WTC11 (cell line): ENCODE measurements around the gene GABBR2. TPM values are rescaled to one million over a fixed set of nuclear protein-coding genes. Genes with fewer than 3 reads are reported as not detected.

ENCODE experiments used
- ATAC-seq: fragments of 200-7000 bp; cut with Tn5 transposase; 2 replicates; pipeline ENCODE4 v1.10.0; 2021; ENCODE audit warnings: mild to moderate bottlenecking, moderate library complexity
- CTCF ChIA-PET: fragments of 300-600 bp; sonication (Branson Sonifier 250); formaldehyde crosslinking; loops from one replicate; lab custom pipeline; 2021; ENCODE audit warnings: antibody characterized with exemption; lab: Charles Lee
- POLR2A ChIA-PET: fragments of 350-600 bp; sonication (Branson Sonifier 250); formaldehyde crosslinking; loops from one replicate; lab custom pipeline; 2021; ENCODE audit warnings: antibody characterized with exemption; lab: Charles Lee
- DNase-seq: peaks from one replicate; pipeline ENCODE4 v3.0.0; 2021; ENCODE audit warnings: low spot score
- H3K27ac Mint-ChIP-seq: 2 replicates; pipeline ENCODE4 v1.8.0; 2021; ENCODE audit warnings: mixed read lengths
- H3K27me3 Mint-ChIP-seq: 2 replicates; pipeline ENCODE4 v1.8.0; 2021; ENCODE audit warnings: low read depth, mild to moderate bottlenecking, moderate library complexity, mixed read lengths
- H3K36me3 Mint-ChIP-seq: 2 replicates; pipeline ENCODE4 v1.8.0; 2021; ENCODE audit warnings: mixed read lengths
- H3K4me1 Mint-ChIP-seq: 2 replicates; pipeline ENCODE4 v1.8.0; 2022; ENCODE audit warnings: mixed read lengths
- H3K4me3 Mint-ChIP-seq: 2 replicates; pipeline ENCODE4 v1.8.0; 2021; ENCODE audit warnings: mild to moderate bottlenecking, moderate library complexity, mixed read lengths
- H3K9me3 Mint-ChIP-seq: 2 replicates; pipeline ENCODE4 v1.8.0; 2021; ENCODE audit warnings: mixed read lengths
- ATF3 ChIP-seq: sonication (generic); formaldehyde crosslinking; conservative IDR thresholded peaks from 2 replicates; pipeline ENCODE4 v1.8.1; 2022; ENCODE audit warnings: mild to moderate bottlenecking, missing genetic modification reagents
- CREM ChIP-seq: sonication (generic); formaldehyde crosslinking; IDR thresholded peaks from 2 replicates; pipeline ENCODE4 v1.8.1; 2022; ENCODE audit warnings: mild to moderate bottlenecking, missing genetic modification reagents, moderate library complexity
- E2F4 ChIP-seq: sonication (generic); formaldehyde crosslinking; IDR thresholded peaks from 2 replicates; pipeline ENCODE4 v1.8.1; 2022; ENCODE audit warnings: low read depth, mild to moderate bottlenecking, moderate library complexity, missing genetic modification reagents, borderline replicate concordance
- ELF4 ChIP-seq: sonication (generic); formaldehyde crosslinking; IDR thresholded peaks from 2 replicates; pipeline ENCODE4 v1.8.1; 2022; ENCODE audit warnings: low read depth, mild to moderate bottlenecking, moderate library complexity, missing genetic modification reagents
- EMX1 ChIP-seq: fragments of 250-450 bp; sonication (Bioruptor Pico); IDR thresholded peaks from 2 replicates; pipeline ENCODE4 v1.8.0; 2021; ENCODE audit warnings: mild to moderate bottlenecking
- FOXP1 ChIP-seq: sonication (generic); formaldehyde crosslinking; IDR thresholded peaks from 2 replicates; pipeline ENCODE4 v1.8.0; 2022; ENCODE audit warnings: missing genetic modification reagents, mild to moderate bottlenecking, moderate library complexity, borderline replicate concordance
- FOXP4 ChIP-seq: sonication (generic); formaldehyde crosslinking; IDR thresholded peaks from 2 replicates; pipeline ENCODE4 v1.8.0; 2022; ENCODE audit warnings: mild to moderate bottlenecking, missing genetic modification reagents
- HMGXB4 ChIP-seq: sonication (generic); formaldehyde crosslinking; IDR thresholded peaks from 2 replicates; pipeline ENCODE4 v1.8.1; 2023; ENCODE audit warnings: mild to moderate bottlenecking, moderate library complexity, missing genetic modification reagents
- JAZF1 ChIP-seq: fragments of 250-450 bp; sonication (Bioruptor Pico); IDR thresholded peaks from 2 replicates; pipeline ENCODE4 v1.9.0; 2021; ENCODE audit warnings: moderate library complexity, mild to moderate bottlenecking, inconsistent platforms
- OVOL2 ChIP-seq: fragments of 250-450 bp; sonication (Bioruptor Pico); IDR thresholded peaks from 2 replicates; pipeline ENCODE4 v1.9.0; 2021; ENCODE audit warnings: mild to moderate bottlenecking, borderline replicate concordance
- PREB ChIP-seq: sonication (generic); formaldehyde crosslinking; IDR thresholded peaks from 2 replicates; pipeline ENCODE4 v1.8.1; 2022; ENCODE audit warnings: mild to moderate bottlenecking, missing genetic modification reagents, moderate library complexity, borderline replicate concordance
- RELA ChIP-seq: sonication (generic); formaldehyde crosslinking; IDR thresholded peaks from 2 replicates; pipeline ENCODE4 v1.8.1; 2022; ENCODE audit warnings: missing genetic modification reagents, mild to moderate bottlenecking, borderline replicate concordance
- RORB ChIP-seq: fragments of 250-450 bp; sonication (Bioruptor Pico); IDR thresholded peaks from 2 replicates; pipeline ENCODE4 v1.9.0; 2021; ENCODE audit warnings: mild to moderate bottlenecking
- USF2 ChIP-seq: sonication (generic); formaldehyde crosslinking; IDR thresholded peaks from 2 replicates; pipeline ENCODE4 v1.8.1; 2023; ENCODE audit warnings: mild to moderate bottlenecking, missing genetic modification reagents, moderate library complexity
- ZNF396 ChIP-seq: fragments of 250-450 bp; sonication (Bioruptor Pico); IDR thresholded peaks from 2 replicates; pipeline ENCODE4 v1.8.0; 2021; ENCODE audit warnings: mild to moderate bottlenecking, moderate library complexity, borderline replicate concordance
- ZNF425 ChIP-seq: fragments of 250-450 bp; sonication (Bioruptor Pico); conservative IDR thresholded peaks from 2 replicates; pipeline ENCODE4 v1.9.0; 2021; ENCODE audit warnings: mild to moderate bottlenecking
- ZSCAN18 ChIP-seq: fragments of 250-450 bp; sonication (Bioruptor Pico); IDR thresholded peaks from 2 replicates; pipeline ENCODE4 v2.1.2; 2022; ENCODE audit warnings: mild to moderate bottlenecking, moderate library complexity
- total RNA-seq: library from RNA; stranded (reverse); gene quantifications from 3 replicates; pipeline ENCODE4 v1.2.3, GENCODE V29; 2021

Gene GABBR2
- total RNA-seq, 1 experiment from 2014 or later, result 0.92 TPM

- TF ChIP-seq JAZF1 (CRISPR knock-in tag) (no peak), ELF4 (CRISPR knock-in tag) (no peak), ZSCAN18 (CRISPR knock-in tag) (no peak), FOXP4 (CRISPR knock-in tag) (no peak), CREM (CRISPR knock-in tag) (no peak), E2F4 (no peak), PREB (CRISPR knock-in tag) (no peak), ZNF425 (CRISPR knock-in tag) (no peak), RORB (no peak), HMGXB4 (no peak), FOXP1 (no peak), ZNF396 (CRISPR knock-in tag) (no peak), ATF3 (no peak)
- ChIA-PET POLR2A (no interaction called here), CTCF (no interaction called here)
- Mint-ChIP-seq H3K4me1 (no peaks in the 10 kb centered on the region), H3K27ac (no peak overlapping the region), H3K9me3 (no peaks in the 10 kb centered on the region), H3K27me3 (no peaks in the 10 kb centered on the region; the same call in 1 of the 2 replicates), H3K4me3 (no peak overlapping the region), H3K36me3 (no peaks in the 10 kb centered on the region)
- no peak for DNase-seq
- ATAC-seq, result no peak
These were observed 410.3 kb downstream of the GABBR2 start for GRCh38 chr9:98298476-98298875.

GRCh38 chr9:98295824-98296223, 412.9 kb downstream of the GABBR2 start:
- no peak overlapping the region for H3K4me3 Mint-ChIP-seq
- H3K9me3 Mint-ChIP-seq, result no peaks in the 10 kb centered on the region
- H3K36me3 Mint-ChIP-seq, result no peaks in the 10 kb centered on the region
- TF ChIP-seq USF2 (CRISPR knock-in tag) (no peak), JAZF1 (CRISPR knock-in tag) (no peak), OVOL2 (CRISPR knock-in tag) (no peak), EMX1 (CRISPR knock-in tag) (no peak), RELA (CRISPR knock-in tag) (no peak)
- TF ChIP-seq, all 79 proteins: peak for 0
- no peak for DNase-seq
- no peak for ATAC-seq
- H3K27me3 Mint-ChIP-seq, result peaks cover 2% of the 10 kb centered on the region; the same call in 1 of the 2 replicates
- peaks cover 11% of the 10 kb centered on the region for H3K4me1 Mint-ChIP-seq
- H3K27ac Mint-ChIP-seq, result no peak overlapping the region
- ChIA-PET POLR2A (interaction anchor here (0.6 kb wide), 1 partner anchor 435 kb away, joined by 4 read pairs; no protein-coding TSS in a partner anchor), CTCF (no interaction called here)
